Activated CD8-positive, alpha-beta memory T cell treated with anti-CD3 and anti-CD28 coated beads, Interleukin-2, amount 50 U/mL, for 24 hours (primary cell): Measurements from ENCODE around the gene PARD3.
"Not testable (repeated sequence)": the region's sequence is repeated elsewhere in the genome, so short reads cannot be mapped to it uniquely, and the experiment has no call there.

Source experiments
- DNase-seq: peaks from one replicate; pipeline ENCODE4 v3.0.0-alpha.2; 2020; ENCODE audit errors: extremely low read depth

PARD3 gene

DNA sequence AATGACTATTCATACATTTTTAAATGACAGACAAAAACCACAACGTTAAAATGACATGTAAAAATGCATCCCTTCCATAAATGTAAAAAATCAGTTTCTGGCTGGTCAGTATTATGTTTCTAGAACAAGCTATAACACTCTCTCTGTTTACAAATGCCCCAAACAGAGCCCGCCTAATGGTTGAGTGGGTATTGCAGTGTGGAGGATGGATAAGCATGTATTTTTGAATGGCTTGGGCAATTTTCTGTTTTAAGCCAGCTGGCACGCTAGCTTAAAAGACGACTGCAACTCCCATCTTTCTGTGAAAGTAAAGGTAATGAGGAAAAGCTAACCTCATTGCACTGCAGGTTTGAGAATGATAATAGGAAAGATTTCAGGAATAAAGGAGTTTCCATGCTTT lies 430.7 kb downstream of the PARD3 start:
- no peak for DNase-seq

DNA sequence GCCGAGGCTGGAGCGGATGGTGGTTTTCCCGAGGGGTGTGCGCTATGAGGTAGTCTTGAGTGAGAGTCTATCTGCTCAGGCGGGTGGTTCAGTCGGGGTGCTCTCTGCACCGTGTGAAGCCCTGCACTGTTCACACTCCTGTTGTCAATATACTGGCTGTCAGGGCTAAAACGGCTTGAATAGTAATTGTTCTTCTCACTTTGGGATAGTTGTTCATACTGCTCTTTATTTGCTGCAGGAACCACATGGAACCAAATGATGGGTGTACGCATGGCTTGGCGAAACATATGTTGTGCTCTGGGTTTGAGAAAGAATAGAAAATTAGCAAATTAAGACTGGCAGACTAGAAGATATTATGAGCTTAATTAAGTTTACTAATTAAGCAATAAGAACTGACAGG lies 432.5 kb downstream of the PARD3 start:
- no peak for DNase-seq

DNA sequence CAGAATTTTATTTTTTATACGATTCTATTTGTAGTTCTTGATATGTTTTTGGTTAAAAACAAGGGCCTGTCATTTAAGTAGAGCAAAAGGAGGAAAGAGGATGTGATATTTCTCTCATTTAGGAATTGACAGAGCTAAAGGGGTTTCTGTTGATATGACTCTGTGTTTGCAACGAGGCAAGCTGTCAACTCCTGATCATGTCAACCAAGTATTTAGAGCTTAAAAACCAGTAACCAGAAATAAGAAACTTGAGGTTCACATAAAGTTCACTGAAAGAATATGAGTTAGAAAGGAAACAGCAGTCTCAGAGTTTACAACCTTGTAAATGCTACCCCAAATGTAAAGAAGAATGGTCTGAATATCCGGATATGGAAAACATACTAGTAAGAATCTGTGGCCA lies 434.2 kb downstream of the PARD3 start:
- DNase-seq = no peak

DNA sequence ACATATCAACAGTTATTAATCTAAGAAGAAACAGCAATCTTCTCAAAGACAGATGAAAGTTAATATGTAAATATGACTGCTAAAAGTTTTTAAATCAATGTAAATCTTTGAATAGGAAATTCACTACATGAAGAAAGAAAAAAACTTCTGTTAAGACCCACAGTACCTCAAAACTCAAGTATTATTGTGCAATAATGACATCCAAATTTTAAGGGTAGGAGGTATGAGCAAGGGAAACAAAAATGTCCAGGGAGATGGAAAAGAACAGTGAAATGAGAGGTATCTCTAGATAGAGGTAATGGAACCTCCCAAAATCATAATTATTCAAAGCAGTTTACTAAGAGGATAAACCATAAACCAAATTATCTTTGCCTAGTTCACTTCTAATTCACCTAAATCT lies 436.8 kb downstream of the PARD3 start:
- DNase-seq = no peak

DNA sequence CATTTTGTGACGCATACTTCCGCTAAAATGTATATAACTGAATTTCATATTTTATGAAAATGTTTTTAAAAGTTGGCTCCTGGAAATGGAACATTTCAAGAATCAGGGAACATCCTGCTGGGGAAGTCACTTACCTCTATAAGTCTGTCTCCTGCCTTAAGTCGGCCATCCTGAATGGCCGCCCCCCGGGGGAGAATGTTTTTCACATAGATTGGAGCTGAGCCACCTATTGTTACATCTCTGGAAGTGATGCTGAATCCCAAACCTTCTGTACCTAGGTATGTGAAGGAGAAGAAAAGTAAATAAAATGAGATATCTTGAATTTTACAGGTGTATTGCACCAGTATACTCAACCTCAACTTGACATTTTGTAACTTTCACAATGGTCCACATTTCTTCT lies 437.3 kb downstream of the PARD3 start:
- DNase-seq = no peak

DNA sequence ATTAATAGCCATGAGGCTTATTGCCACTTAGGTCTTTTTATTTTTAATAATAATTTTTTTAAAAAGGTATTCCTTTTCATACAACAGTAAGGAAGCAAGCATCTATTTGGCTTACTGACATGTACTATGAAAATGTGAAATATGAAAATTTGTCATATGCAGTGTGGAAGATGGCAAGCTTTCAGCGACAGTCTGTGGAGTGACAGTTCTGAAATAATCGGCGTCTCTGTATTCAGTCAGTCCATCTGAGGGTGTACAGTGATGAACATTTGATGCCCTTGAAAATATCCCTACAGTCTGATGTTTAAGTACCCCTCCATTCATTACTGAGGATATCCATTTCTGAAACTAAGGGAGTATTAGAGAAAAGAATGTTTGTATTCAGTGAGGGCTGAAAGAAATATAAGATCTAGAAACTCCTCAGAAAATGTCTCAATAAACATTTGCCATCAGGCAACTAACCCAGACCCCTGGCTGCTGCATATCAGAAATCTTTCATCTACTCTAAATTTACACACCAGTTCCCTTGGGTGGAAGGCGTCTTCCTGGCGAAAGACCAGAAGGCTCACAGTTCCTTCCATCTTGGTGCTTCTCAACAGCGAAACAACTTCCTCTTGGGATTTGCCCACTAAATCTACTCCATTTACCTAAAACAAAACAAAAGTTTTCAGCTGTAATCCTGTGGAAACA lies 440.6 kb downstream of the PARD3 start:
- DNase-seq = no peak

DNA sequence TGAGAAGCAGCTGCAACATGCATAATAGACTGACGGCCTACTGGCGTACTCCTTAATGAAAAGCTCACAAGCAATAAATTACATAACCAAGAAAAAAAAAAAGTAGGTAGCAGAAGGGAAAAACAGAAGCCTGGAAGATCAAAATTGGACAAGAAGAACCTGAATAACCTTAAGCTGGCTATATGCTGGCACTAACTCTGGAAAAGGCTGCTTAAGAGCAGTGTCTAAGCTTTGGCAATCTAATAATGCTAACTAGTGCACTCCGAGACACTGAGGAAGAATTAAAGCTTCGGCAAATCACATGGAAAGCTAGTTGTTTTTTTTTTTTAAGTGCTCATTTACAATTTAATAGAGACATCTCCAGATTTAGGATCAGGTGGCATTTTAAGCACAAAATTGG lies 441.9 kb downstream of the PARD3 start:
- DNase-seq = no peak

DNA sequence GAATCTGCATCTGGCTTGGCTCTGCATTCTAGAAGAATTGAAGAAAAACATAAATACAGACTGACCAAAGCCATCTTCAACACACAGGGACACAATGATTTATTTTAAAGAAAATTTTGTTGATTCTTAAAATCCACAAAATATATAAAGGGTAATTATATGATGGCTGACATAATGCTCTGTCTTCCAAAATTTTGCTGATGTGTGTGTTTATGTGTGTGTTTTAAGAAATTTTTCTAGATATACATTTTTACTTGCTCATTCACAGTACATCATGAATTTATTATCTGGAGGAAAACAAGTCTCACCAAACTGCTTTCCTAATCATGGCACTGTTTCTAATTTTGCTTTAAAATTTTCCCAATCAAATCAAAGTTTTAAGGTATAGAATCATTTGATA lies 442.6 kb downstream of the PARD3 start:
- no peak for DNase-seq

DNA sequence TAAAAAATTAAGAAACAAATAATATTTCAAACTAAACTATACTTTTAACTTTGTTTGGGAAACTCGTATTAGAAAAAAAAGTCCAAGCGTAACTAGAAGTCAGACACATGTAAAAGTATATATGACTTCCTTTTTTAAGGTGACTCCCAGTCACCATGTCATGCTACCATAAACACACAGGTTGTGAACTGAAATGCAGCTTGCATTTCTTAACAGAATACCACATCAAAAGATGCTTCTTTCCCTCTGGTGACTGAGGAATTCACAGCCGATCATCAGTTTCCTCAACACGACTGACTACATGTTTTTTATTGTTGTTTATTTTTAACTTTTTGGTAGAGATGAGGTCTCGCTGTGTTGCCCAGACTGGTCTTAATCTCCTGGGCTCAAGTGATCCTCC lies 445.0 kb downstream of the PARD3 start:
- DNase-seq = no peak

DNA sequence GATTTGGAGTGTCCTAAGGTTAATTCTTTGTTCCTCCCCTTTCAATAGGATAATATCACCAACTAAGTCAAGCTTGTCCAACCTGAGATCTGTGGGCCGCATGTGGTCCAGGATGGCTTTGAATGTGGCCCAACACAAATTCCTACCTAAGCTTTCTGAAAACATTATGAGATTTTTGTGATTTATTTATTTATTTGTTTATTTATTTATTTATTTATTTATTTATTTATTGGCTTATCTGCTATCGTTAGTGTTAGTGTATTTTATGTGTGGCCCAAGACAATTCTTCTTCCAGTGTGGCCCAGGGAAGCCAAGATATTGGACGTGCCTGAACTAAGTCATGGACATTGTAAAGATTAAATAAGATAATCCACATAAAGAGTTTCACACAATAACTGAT lies 446.0 kb downstream of the PARD3 start:
- no peak for DNase-seq

DNA sequence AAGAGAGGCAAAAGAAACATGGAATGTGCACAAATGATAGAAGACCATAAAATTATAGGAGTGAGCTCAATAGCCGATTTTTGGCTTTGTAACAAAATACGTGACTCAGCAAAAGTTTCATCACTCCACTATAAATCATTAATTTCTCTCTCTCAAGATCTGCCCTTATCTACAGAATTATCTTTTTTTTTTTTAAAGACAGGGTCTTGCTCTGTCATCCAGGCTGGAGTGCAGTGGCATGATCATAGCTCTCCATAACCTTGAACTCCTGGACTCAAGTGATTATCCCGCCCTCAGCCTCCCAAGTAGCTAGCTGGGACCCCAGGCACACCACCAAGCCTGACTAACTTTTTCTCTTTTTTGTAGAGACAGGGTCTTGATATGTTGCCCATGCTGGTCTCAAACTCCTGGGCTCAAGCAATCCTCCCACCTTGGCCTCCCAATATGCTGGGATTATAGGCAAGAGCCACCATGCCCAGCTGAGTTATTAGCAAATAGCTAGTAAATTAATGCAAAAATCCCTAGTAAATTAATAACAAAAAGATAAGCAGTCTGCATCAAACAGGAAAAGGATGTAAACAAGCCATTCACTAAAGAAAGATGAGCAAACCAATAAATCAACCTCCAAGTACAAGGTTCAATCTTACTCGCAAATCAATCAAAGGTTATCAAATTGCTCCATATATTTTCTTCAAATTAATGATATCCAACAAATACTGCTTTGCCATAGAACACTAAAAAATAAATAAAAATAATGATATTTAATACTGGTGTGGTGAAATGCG lies 450.7 kb downstream of the PARD3 start:
- no peak for DNase-seq

DNA sequence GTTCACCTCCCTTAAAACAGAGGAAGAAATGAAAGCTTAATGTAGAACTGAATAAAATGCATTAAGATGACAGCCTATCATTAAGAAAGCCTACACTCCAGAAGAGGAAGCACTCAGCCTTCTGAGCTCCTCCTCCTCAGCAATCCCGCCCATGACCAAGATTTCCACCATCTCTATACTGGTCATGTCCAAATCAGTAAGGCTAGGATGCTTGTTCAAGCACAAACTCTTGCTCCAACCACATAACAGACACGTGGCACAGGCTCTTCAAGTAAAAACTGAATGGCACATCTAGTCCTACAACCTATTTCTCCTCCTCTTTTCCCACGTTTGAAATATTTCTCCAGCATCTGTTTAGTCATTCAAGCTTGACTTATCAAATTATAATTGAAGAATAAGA lies 454.1 kb downstream of the PARD3 start:
- DNase-seq = no peak

DNA sequence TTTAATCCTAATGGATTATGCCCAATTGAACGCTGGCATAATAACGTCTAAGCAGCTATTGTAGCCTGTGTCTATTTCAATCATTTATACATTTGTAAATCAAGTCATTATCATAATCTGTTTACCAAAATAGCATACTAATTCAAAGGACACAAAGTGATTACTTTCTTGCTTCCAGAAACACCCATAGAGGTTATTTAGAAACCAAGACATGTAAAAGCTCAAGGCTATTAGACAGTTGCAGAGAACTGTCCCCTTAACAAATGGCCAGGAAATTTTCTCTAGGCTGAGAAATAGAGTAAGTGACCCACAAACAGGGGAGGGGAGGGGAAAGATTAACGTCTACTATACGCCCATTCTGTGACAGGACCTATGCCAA lies 455.7 kb downstream of the PARD3 start:
- DNase-seq = no peak

DNA sequence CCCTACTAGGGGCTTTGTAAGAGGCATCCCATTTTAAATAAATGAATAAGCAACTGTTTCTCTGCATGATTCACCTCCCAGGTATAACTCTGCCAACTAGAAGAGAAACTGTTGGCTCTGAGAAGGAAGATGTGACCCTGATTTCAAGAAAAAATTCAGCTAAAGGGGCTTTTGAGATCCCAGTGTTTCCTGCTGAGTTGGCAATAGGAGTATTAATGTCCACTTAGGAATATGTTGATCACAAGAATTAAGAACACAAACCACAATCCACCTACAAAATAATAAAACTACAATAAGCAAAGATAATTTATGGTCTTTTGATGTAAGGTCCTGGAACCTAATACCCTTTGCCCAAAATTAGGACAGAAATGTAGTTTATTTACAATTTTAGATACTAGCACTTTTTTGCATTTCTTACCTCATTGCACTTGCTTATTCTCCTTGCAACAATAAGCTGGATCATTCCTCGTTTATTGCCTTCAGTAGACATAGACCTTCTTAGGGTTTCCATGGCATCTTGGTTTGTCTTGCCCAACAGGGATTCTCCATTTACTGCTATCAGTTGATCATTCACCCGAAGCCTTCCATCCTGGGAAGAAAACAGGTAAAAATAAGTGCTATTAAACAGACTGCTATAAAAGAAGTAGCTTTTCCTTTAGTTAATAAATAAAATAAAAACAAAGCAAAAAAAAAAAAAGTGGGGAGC lies 456.2 kb downstream of the PARD3 start:
- no peak for DNase-seq

DNA sequence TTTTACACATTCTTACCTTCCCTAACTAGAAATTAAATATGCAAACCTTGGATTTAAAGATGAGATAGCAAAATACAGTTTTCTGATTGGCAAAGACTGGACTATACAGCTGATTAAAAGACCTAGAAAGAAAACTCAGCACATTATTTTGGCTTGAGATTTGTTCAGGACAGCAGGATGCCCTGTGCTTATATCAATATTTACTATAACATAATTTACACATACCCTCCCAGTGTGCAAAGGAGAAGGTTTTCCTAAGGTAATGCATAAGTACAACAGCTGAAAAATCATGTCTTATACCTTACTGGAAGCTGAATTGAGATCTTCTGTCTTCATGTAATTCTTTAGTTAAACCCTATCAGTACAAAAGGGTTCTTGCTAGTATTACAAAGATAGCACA lies 458.6 kb downstream of the PARD3 start:
- no peak for DNase-seq

DNA sequence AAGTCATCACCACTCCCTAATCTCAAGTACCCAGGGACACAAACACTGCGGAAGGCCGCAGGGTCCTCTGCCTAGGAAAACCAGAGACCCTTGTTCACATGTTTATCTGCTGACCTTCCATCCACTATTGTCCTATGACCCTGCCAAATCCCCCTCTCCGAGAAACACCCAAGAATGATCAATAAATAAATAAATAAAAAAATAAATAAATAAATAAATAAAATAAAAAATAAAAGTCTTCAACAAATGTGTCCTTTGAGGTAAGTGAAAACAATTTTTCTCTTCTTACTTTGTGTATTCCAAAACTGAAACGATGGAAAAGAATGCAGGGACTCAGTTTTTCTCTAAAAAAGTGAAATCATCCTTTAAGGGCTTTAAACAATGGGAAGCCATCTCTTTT lies 461.6 kb downstream of the PARD3 start:
- not testable (repeated sequence) for DNase-seq

DNA sequence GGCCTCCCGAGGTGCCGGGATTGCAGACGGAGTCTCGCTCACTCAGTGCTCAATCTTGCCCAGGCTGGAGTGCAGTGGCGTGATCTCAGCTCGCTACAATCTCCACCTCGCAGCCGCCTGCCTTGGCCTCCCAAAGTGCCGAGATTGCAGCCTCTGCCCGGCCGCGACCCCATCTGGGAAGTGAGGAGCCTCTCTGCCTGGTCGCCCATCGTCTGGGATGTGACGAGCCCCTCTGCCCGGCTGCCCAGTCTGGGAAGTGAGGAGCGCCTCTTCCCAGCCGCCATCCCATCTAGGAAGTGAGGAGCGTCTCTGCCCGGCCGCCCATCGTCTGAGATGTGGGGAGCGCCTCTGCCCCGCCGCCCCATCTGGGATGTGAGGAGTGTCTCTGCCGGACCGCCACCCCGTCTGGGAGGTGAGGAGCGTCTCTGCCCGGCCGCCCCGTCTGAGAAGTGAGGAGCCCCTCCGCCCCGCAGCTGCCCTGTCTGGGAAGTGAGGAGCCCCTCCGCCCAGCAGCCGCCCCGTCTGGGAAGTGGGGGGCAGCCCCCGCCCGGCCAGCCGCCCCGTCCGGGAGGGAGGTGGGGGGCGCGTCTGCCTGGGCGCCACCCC lies 462.4 kb downstream of the PARD3 start:
- DNase-seq = not testable (repeated sequence)

DNA sequence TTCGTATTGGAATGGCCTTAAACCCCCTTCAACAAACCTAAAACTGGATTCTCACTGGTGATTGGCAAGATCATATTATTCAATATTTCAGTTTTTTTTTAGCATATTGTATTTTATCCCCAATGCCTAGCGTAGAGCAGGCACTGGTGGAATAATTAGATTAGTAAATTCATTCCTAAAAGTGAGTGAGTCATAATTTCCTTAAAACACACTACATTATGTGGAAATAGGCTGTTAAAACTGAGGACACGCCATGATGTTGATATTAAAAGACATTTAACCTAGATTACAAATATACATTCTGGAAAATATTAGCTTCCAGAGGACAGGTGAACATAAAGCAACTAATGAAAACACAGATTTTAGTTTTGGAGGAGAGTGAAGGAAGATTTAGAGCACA lies 463.9 kb downstream of the PARD3 start:
- no peak for DNase-seq

DNA sequence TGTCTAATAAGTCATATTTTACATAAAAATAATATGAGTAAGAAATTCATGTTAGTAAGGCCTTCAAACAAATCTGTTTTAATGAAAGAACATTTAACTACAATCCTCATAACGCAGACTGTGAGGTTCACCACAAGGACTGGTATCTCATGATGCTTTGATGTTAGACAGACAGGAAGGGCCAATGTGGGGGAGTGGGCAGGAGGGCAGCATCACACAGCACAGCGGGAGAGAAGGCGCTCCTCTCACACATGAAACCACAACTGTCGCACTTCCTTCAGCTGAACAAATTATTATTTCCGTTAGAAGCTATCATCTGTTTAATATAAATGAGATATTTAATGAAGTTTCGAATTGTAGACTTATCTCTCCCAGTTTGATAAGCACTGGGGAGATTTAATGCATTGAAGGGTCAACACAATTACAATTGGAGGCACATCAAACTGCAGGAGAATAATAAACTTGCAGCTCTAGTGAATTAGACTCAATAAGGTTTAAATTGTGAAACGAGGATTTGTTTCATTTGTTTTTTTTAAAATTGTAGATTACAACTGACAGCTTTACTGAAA lies 466.1 kb downstream of the PARD3 start:
- no peak for DNase-seq

DNA sequence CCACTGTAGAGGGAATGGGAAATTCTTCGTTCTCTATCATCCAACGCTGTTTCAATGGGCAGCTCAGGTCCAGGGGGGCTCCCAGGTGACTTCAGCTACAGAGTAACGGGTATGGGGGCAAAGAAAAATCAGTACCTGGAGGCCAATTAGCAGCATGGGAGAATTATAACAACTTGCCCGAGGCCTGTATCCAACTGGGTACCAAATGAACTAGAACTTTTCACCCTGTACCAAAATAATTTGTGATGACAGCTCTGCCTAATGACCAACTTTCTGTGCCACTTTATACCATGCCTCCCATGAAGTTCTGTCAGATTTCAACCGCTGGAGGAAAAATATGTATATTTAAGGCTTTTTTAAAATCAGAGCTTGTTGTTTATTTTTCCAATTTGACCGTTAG lies 467.1 kb downstream of the PARD3 start:
- no peak for DNase-seq

DNA sequence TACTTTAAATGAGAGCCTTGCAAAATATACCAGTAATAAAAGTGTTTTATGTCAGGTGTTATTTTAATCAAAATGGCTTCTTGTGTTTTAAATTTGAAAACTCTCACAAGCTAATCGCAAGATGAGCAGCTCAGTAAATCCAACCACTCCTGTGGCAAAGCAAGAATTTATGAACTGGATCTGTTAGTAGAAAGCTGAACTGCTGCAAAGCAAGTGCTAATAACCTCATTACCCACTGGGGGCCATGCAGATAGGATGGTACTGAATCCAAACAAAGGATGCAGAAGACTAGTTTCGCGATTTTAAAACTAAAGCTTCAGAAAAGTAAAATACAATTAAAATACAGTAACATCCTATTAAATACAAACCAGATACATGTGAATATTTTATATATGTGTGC lies 468.0 kb downstream of the PARD3 start:
- no peak for DNase-seq

DNA sequence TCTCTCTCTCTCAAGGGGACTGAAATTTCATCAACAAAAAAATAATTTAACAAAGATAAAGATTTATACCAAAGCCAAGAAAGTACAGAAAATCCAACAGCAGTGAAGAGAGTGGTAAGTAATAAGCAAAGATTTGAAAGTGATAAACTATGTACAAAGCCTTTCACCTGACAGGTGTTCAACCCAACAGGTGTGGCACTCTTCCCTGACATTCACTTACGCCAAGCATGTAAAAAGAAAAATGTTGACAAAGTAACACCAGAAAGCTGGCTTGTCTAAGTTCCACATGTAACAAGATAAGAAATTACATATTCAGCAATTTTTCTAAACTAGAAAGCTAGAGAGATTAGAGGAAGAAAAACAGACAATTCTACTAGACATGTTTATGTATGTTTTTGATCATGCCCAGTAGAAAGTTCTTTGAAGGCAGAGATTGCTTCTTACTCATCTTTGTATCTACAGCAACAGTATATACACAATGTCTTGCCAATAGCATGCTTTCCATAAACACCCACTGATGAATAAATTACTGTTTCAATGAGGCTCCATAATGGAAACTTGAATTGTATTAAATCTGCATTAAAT lies 468.5 kb downstream of the PARD3 start:
- DNase-seq = no peak
